ENCODE measurements around the gene PPP2R2C.
A peak's percentile ranks its signal among the peaks of the same experiment; 100 is the strongest.

PPP2R2C gene

GRCh38 chr4:6446538-6447451 is 25.6 kb downstream of the PPP2R2C start:
- DNase-seq = peak; percentile 77

GRCh38 chr4:6446130-6446482 is 26.3 kb downstream of the PPP2R2C start:
- DNase-seq = no peak

GRCh38 chr4:6445403-6446129 is 26.8 kb downstream of the PPP2R2C start:
- no peak for DNase-seq

- no peak for DNase-seq
These were observed 27.8 kb downstream of the PPP2R2C start for GRCh38 chr4:6444582-6444981.

- DNase-seq = no peak
These were observed 29.1 kb downstream of the PPP2R2C start for GRCh38 chr4:6443035-6444023.

- no peak for DNase-seq
These were observed 29.9 kb downstream of the PPP2R2C start for GRCh38 chr4:6442555-6442954.

- no peak for DNase-seq
These were observed 30.7 kb downstream of the PPP2R2C start for GRCh38 chr4:6441758-6442157.

- DNase-seq = no peak
These were observed 31.2 kb downstream of the PPP2R2C start for GRCh38 chr4:6441202-6441582.

- no peak for DNase-seq
These were observed 31.8 kb downstream of the PPP2R2C start for GRCh38 chr4:6440506-6441201.

GRCh38 chr4:6439120-6439762 is 33.2 kb downstream of the PPP2R2C start:
- no peak for DNase-seq

GRCh38 chr4:6437826-6438238 is 34.6 kb downstream of the PPP2R2C start:
- peak; percentile 10 for DNase-seq

- no peak for DNase-seq
These were observed 37.4 kb downstream of the PPP2R2C start for GRCh38 chr4:6435010-6435409.

- DNase-seq = no peak
These were observed 41.5 kb downstream of the PPP2R2C start for GRCh38 chr4:6430927-6431326.

GRCh38 chr4:6427439-6428090 is 44.8 kb downstream of the PPP2R2C start:
- DNase-seq = peak; percentile 29

- DNase-seq = no peak
These were observed 45.6 kb downstream of the PPP2R2C start for GRCh38 chr4:6426571-6427438.

- no peak for DNase-seq
These were observed 46.5 kb downstream of the PPP2R2C start for GRCh38 chr4:6425911-6426310.

GRCh38 chr4:6425336-6425735 is 47.1 kb downstream of the PPP2R2C start:
- no peak for DNase-seq

- DNase-seq = no peak
These were observed 48.0 kb downstream of the PPP2R2C start for GRCh38 chr4:6424425-6424824.

- DNase-seq = no peak
These were observed 48.8 kb downstream of the PPP2R2C start for GRCh38 chr4:6423575-6423974.

- DNase-seq = no peak
These were observed 49.5 kb downstream of the PPP2R2C start for GRCh38 chr4:6422866-6423265.
